Stimulated activated CD8-positive, alpha-beta memory T cell treated with anti-CD3 and anti-CD28 coated beads, Interleukin-15, amount 100 ng/mL, for 1 hour (primary cell): ENCODE results near the gene CD33.
"Not testable (repeated sequence)": the region's sequence is repeated elsewhere in the genome, so short reads cannot be mapped to it uniquely, and the experiment has no call there.

ENCODE experiments used
- DNase-seq: peaks from one replicate; pipeline ENCODE4 v3.0.0-alpha.2; 2020; ENCODE audit warnings: low read depth

The CD33 gene

DNA sequence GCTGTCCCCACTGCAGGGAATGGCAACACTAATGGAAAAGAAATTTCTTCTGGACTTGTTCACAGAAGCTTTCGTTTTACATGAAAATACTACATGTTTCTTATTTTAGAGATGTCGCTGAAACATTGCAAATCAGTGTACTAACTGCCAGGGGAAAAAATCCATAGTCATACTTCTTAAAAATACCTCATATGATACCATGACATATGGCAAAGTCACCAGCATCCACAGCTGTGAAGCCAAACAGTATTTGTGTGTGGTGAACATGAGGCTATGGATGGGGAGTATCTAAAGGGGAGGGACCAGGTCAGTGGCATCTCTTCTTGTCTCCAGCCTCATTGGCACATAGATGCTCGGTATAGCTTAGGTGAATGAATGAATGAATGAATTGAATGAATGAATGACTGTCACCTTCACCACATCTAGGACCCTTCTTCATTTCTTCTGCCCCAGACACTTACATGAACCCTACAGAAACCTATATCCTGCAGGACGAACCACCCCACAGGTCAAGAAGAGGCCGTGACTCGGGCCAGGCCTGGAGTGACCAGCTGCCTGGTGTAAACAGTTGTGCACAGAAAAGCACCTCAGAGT, 14.6 kb upstream of the CD33 start:
- DNase-seq, result no peak

DNA sequence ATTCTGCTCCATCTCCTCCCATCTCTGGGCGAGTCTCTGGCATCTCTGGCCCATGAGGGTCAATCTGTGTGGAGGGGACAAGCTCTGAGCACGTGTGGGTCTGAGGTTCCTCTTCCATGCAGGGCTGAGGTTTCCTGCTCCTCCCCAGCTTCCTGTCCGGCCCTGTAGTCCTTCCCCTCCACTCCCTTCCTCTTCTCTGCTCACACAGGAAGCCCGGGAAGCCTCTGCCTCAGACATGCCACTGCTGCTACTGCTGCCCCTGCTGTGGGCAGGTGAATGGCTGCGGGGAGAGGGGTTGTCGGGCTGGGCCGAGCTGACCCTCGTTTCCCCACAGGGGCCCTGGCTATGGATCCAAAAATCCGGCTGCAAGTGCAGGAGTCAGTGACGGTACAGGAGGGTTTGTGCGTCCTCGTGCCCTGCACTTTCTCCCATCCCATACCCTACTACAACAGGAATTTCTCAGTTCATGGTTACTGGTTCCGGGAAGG, 14.0 kb upstream of the CD33 start:
- DNase-seq, result not testable (repeated sequence)

DNA sequence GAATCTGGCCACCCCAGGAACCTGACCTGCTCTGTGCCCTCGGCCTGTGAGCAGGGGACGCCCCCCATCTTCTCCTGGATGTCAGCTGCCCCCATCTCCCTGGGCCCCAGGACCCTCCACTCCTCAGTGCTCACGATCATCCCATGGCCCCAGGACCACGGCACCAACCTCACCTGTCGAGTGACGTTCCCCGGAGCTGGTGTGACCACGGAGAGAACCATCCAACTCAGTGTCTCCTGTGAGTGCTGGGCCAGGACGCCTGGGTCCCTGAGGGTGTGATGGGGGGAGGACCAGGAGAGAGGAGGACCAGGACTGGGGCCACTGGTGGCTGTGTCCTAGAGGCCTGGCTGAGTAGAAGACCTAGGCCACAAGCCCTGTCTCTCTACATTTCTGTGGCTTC, 13.0 kb upstream of the CD33 start:
- no peak for DNase-seq

DNA sequence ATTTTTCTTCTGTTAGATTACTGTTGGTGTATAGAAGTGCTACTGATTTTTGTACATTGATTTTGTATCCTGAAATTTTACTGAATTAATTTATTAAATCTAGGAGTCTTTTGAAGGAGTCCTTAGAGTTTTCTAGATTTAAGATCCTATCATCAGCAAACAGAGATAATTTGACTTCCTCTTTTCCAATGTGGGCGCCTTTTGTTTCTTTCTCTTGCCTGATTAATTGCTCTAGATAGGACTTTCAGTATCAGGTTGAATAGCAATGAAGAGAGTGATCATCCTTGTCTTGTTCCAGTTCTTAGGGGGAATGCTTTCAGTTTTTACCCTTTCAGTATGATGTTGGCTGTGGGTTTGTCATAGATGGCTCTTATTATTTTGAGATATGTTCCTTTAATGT, 5.6 kb upstream of the CD33 start:
- no peak for DNase-seq

DNA sequence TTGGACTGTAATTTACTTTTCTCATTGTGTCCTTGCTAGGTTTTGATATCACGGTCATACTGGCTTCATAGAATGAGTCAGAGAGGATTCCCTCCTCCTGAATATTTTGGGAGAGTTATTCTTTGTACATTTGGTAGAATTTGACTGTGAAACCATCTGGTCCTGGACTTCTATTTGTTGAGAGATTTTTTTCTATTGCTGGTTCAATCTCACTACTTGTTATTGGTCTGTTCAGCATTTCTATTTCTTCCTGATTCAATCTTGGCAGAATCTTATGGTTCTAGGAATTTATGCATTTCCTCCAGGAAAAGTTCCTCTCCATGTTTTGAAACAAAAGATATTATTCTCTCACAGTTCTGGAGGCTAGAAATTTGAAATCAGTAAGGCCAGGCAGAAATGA, 4.9 kb upstream of the CD33 start:
- no peak for DNase-seq

DNA sequence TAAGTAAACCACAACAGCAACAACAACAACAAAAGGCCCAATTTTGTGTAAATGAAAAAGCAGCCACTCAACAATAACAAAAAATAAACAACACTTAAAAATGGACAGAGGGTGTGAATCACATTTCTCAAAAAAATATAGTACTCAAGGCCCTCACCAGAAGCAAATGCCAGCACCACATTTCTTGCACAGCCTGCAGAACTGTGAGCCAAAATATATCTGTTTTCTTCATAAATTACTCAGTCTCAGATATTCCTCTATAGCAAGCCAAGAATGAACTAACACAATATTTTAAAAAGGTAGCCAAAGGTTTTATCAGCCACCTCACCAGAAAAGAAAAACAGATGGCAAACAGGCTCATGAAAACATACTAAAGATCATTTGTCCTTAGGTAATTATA, 3.9 kb upstream of the CD33 start:
- DNase-seq, result no peak

DNA sequence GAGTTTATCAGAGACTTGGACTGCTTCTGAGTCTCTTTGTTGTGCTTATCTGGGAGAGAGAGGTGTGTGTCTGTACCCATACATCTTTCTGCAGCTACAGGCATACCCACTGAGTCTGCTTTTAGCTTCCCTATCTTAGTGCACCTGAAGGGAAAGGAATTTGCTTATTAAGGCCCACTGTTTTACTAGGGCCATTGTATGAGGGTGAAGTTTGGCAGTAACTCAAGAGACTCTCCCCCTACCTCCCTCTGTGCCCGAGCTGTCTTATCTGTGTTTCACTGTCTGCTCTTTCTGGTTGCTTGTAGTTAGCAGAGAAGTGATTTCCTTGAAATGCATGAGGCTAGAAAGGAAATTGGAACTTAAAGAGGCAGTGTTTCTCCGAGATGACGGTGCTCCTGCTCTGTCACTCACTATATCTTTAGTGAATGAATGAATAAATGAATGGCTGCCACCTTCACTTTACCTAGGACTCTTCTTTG, 678 bp upstream of the CD33 start:
- no peak for DNase-seq

DNA sequence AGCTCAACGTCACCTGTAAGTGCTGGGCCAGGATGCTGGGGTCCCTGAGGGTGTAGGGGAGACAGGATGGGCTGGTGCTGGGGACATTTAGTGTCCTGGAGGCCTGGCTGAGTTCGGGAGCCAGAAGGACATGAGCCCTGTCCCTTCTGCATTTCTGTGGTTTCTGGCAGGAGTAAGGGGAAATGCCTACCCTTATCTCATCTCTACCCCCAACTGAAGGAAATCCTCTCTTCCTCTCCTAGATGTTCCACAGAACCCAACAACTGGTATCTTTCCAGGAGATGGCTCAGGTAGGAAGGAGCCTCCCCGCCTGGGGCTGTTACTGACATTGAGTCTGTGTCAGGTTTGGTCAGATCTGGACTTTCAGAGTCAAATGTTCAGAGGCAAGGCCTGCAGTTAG, 1.2 kb downstream of the CD33 start:
- no peak for DNase-seq

DNA sequence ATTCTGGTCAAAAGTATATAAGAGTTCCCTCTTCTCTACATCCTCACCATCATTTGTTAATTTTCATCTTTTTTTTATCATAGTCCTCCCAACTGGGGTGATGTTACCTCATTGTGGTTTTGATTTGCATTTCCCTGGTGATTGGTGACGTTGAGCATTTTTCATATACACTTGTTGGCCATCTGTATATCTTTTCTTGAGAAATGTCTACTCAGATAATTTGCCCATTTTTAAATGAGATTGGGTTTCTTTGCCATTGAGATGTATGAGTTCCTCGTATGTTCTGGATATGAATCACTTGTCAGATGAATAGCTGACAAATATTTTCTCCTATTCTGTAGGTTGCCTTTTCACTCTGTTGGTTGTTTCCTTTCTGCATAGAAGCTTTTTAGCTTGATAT, 2.4 kb downstream of the CD33 start:
- DNase-seq, result no peak

DNA sequence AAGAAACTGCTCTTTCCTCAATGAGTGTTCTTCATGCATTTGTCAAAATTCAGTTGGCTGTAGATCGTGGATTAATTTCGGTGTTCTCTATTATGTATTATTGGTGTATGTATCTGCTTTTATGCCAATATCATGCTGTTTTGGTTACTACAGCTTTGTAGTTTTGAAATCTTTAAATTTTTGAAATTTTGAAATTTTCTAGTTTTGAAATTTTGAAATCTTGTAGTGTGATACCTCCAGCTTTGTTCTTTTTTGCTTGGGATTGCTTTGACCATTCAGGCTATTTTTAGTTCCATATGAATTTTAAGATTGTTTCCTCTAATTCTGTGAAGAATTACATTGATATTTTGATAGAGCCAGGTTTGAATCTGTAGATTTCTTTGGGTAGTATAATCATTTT, 3.1 kb downstream of the CD33 start:
- no peak for DNase-seq

DNA sequence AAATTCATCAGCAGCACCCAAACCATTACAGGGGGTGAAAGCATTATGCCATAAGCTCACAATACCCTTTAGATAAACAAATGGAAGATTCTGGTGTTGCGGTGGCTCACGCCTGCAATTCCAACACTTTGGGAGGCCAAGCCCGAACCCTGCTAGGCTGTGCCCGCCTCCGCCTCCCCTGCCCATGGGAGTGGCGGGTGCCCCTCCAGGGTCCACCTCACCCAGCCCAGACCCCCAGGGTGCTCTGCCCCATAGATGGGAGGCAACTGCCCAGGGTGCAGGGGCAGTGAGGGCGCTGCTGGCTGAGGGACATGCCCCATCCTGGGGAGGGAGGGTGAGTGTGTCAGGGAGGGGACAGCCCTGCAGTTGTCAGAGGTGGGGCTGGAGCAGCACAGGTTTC, 16.0 kb downstream of the CD33 start:
- DNase-seq, result no peak

DNA sequence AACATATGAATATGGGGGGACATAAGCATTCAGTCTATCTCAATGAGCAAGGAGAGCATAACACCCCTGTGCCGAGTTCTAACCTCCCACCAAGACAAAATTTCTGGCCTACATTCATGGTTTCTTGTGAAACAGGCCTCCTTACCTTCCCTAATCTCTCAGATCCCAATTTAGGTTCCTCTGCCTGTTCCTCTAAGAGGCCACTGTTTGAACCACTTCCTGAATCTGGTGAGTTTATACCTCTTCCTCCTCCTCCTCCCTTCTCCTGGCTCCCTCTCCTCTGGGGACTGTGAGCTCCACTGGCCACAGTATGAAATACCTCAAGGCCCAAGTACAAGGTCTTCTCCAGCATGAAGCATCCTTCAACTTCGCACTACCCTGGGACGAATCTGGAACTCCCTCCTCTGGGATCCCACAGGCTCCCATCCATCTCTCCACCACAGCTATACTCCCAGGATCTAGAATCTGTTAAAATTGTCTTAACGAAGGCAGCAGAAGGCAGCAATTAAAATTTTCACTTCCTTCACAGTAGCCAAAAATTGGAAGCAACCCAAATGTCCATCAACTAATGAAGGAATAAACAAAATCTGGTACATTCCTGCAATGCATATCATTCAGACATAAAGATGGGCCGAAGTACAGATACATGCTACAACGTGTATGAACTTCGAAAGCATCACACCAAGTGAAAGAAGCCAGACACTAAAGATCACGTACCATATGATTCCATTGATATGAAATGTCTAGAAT, 18.2 kb downstream of the CD33 start:
- DNase-seq, result no peak

DNA sequence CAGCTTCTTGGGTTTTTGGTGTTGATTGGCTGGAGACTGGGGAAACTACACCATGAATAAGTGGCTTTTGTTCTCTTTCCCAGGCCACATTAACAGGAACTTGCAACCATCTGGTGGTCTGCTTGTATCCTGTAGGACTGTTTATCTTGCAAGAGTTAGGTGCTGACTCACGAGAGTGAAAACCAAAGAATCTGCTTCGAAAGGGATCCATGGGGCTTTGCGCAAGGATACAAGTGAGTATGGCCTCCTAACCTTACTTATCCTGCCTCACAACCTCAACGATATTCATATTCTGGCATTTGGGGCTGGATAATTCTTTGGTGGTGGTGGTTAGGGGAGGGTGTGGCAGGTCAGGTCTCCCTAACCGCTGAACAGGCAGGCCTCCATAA, 21.3 kb downstream of the CD33 start:
- DNase-seq, result no peak

DNA sequence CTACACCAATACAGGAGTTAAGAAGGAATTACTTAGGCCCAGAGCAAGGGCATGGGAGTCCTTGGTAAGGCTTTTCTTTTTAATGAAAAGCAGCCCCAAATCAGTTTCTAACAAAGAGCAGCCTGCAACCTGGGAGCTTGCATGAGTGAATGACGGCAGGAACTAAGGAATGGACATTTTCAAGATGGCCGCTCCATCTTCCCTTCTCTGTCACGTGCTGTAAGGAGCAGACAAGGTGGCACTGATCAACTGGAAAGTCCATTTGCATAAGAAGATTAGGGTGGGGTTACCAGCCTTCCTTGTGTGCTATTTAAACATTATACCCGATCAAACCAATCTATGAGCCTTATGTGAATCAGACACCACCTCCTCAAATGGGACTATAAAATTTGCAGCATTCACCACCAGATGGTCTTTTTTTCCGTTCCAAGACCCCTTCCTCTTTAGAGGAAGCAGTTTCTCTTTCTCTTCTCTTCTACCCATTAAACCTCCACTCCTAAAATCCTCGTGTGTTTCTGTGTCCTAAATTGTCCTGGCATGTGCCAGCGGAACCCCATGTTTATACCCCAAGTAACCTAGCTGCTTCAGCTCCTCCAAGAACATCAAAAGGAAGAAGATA, 23.2 kb downstream of the CD33 start:
- no peak for DNase-seq

DNA sequence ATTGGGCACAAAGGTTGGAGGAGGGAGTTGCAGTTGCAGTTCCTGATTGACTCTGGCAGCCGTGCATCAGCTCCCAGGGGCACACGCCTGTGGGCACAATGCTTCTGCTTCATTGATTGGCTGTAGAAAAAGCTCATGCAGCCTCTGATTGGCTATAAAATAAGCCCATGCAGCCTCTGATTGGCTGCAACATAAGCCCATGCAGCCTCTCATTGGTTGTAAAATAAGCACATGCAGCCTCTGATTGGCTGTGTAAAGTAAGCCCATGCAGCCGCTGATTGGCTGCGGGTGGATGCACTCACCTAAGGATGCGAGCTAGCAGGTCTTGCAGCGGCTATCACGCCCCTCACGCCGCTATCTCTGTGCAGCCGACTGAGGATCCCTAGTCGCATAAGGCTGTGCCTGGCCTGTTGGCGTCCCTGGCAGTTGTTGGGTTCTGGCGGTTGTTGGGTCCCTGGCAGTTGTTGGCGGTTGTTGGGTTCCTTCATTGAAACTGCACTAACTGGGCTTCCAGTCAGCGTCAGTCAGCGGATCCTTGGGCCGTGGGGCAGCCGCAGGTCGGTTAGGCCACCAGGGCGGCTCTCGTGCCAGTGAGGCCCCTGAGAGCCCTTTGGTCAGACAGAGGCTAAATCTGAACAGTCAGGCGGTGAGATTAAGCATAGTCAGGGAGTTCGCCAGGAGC, 26.0 kb downstream of the CD33 start, which contains the start of gene SIGLECL1:
Gene SIGLECL1 (plus strand): TSS at position 295 of the 682 bp plus-strand sequence. CDS start 12,993 bp downstream, outside the sequence.
- DNase-seq, result no peak

DNA sequence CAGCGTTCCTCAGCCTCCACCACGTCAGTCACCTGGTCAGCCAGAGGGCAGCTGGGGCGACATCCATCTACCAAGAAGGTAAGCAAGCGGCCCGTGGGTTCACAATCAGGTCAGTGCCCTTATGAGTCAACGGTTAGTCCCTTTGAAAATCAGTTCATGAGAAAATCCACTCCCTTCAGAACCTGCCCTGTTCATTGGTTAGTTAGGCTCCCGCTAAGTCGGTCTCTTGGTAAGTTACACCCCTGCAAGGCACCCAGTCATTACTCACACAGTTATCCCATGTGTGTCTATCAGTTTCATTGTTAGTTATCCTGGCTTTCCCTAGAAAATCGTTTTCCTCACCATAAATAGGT, 26.6 kb downstream of the CD33 start:
- no peak for DNase-seq

DNA sequence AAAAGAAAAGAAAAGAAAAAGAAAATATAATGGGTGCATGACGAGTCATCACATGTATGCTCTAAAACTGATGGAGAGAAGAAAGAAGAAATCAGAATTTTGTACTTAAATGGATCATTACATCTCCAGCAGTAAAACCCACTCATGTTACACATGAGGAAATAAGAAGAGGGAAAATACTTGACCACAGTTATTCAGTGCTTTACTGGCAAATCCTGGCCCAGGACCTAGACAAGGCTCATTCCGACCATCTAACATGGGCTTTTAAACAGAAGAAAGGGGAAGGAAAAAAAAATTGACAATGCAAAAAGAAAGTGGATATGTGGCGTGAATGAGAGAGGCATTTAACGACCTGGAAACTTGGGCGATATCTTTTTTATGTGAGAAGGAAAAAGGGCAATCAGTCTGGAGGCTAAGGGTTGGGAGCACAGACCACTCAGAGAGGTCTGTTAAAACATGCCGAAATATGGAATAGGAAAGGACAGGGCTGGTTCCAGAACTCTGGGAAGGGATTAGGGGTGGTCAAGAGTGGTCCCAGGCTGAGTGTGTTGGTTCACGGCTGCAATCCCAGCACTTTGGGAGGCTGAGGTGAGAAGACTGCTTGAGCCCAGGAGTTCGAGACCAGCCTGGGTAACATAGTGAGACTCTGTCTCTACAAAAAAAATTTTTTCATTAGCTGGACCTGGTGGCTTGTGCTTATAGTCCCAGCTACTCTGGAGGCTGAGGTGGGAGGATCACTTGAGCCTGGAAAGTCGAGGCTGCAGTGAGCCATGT, 27.6 kb downstream of the CD33 start:
- no peak for DNase-seq

DNA sequence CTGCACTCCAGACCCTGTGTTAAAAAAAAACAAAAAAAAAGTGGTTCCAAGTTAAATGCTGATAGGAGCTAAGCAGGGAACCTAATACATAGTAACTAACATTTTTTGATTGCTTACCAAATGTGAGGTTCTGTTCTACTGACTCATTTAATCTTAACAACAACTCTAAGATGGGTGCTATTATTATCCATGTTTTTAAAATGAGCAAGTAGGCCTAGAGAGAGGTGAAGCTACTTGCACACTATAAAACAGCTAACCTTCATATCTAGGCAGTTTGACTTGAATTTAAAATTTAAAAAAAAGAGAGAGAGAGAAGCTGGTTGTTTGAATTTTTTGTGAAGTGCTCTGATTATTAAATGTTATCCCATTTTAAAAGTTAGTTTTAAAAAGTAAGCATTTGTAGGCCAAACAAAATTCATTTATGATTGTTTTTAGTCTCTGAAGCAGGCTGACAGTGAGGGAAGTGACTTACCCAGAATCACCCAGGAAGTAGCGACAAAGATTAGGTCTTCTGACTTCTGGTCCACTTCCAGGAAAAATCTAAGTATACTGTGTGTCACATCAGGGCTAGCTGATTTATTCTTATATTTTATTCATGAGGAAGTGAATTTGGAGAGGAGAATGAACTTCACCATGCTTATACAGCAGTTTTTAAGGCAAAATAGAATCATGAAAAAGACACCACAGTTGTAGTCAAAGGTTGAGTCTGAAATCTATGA, 28.4 kb downstream of the CD33 start:
- no peak for DNase-seq

DNA sequence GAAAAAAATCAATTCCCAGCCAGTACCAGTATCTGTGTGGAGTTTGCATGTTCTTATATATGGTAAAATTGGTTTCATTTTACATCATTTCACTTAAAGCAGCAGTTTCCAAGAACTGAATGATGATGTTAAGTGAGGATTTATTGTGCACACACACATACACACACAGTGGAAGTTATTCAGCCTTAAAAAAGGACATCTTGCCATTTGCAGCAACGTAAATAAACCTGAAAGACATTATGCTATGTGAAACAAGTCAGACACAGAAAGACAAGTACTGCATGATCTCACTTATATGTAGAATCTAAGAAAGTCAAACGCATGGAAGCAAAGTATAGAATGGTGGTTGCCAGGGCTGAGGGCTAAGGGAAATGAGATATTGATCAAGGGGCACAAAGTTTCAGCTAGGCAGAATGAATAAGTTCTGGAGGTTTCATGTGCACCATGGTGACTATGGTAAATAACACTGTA, 31.3 kb downstream of the CD33 start:
- DNase-seq, result no peak

DNA sequence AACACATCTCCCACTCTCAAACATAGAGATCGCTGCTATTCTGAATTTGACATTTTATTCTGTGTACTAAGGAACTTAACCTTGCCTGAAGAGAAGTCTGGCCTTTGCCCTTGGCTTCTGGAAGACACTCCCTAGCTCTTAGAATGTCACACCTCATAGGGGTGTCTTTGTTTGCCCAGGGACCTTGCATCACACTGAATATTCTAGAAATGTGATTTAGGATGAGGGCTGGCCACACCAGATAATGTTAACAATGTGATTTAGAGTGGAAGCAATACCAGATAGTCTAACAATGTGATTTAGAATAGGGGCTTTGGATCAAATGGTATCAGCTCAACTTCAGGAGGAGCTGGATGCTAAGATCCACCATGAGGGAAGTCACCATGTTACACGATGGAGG, 32.6 kb downstream of the CD33 start:
- DNase-seq, result no peak
